ENCODE results near the gene HYOU1.
A peak's percentile ranks its signal among the peaks of the same experiment; 100 is the strongest.

The HYOU1 gene

GRCh38 chr11:119055901-119056300 is 1.1 kb downstream of the HYOU1 start:
- Histone ChIP-seq H3K4me1 (ENCODE audit: low read depth, poor library complexity, severe bottlenecking) (peaks cover 11% of the 10 kb centered on the region), H3K27me3 (ENCODE audit: insufficient read depth, low read depth) (no peaks in the 10 kb centered on the region), H3K4me3 (IDR thresholded peaks at IDR 0.05; ENCODE audit: insufficient read depth, low read depth, low read length) (no peak overlapping the region), H3K4me2 (peak overlapping the region; percentile 85), H3K27ac (peak overlapping the region; percentile 88; the same call in 1 of the 2 replicates), H4K20me1 (ENCODE audit: insufficient read depth) (no peaks in the 10 kb centered on the region), H2AFZ (ENCODE audit: low read depth) (no peak overlapping the region), H3K79me2 (ENCODE audit: insufficient read depth, low read depth) (peaks cover 16% of the 10 kb centered on the region; the same call in 1 of the 2 replicates), H3K9ac (peak overlapping the region; percentile 96; the same call in 1 of the 2 replicates), H3K36me3 (ENCODE audit: insufficient read depth) (no peaks in the 10 kb centered on the region)
- TF ChIP-seq CTCF (conservative IDR thresholded peaks at IDR 0.05; ENCODE audit: low read depth, low read length) = 0 out of 2 replicates have a peak, but pooled peaks have one; percentile 17

GRCh38 chr11:119054418-119054817 is 2.6 kb downstream of the HYOU1 start:
- H2AFZ ChIP-seq (ENCODE audit: low read depth) = no peak overlapping the region
- H4K20me1 ChIP-seq (ENCODE audit: insufficient read depth) = no peaks in the 10 kb centered on the region
- H3K27me3 ChIP-seq (ENCODE audit: insufficient read depth, low read depth) = no peaks in the 10 kb centered on the region
- no peak for TF ChIP-seq CTCF (conservative IDR thresholded peaks at IDR 0.05; ENCODE audit: low read depth, low read length)
- H3K36me3 ChIP-seq (ENCODE audit: insufficient read depth) = no peaks in the 10 kb centered on the region
- H3K27ac ChIP-seq = no peak overlapping the region
- H3K79me2 ChIP-seq (ENCODE audit: insufficient read depth, low read depth) = peaks cover 16% of the 10 kb centered on the region; the same call in 1 of the 2 replicates
- peaks cover 11% of the 10 kb centered on the region for H3K4me1 ChIP-seq (ENCODE audit: low read depth, poor library complexity, severe bottlenecking)
- no peak overlapping the region for H3K4me2 ChIP-seq
- no peak overlapping the region for H3K4me3 ChIP-seq (IDR thresholded peaks at IDR 0.05; ENCODE audit: insufficient read depth, low read depth, low read length)
- no peak overlapping the region for H3K9ac ChIP-seq

GRCh38 chr11:119052163-119052814 is 4.7 kb downstream of the HYOU1 start:
- Histone ChIP-seq H3K27ac (no peak overlapping the region), H3K9ac (no peak overlapping the region), H3K4me2 (no peak overlapping the region), H3K4me1 (ENCODE audit: low read depth, poor library complexity, severe bottlenecking) (peaks cover 7% of the 10 kb centered on the region), H4K20me1 (ENCODE audit: insufficient read depth) (no peaks in the 10 kb centered on the region), H3K27me3 (ENCODE audit: insufficient read depth, low read depth) (no peaks in the 10 kb centered on the region), H3K79me2 (ENCODE audit: insufficient read depth, low read depth) (peaks cover 16% of the 10 kb centered on the region; the same call in 1 of the 2 replicates), H3K4me3 (IDR thresholded peaks at IDR 0.05; ENCODE audit: insufficient read depth, low read depth, low read length) (no peak overlapping the region), H2AFZ (ENCODE audit: low read depth) (no peak overlapping the region), H3K36me3 (ENCODE audit: insufficient read depth) (no peaks in the 10 kb centered on the region)
- no peak for TF ChIP-seq CTCF (conservative IDR thresholded peaks at IDR 0.05; ENCODE audit: low read depth, low read length)

- TF ChIP-seq CTCF (conservative IDR thresholded peaks at IDR 0.05; ENCODE audit: low read depth, low read length) = no peak
- Histone ChIP-seq H3K36me3 (ENCODE audit: insufficient read depth) (no peaks in the 10 kb centered on the region), H3K4me2 (no peak overlapping the region), H3K79me2 (ENCODE audit: insufficient read depth, low read depth) (peaks cover 16% of the 10 kb centered on the region; the same call in 1 of the 2 replicates), H2AFZ (ENCODE audit: low read depth) (no peak overlapping the region), H3K27me3 (ENCODE audit: insufficient read depth, low read depth) (no peaks in the 10 kb centered on the region), H3K4me3 (IDR thresholded peaks at IDR 0.05; ENCODE audit: insufficient read depth, low read depth, low read length) (no peak overlapping the region), H3K9ac (no peak overlapping the region), H3K4me1 (ENCODE audit: low read depth, poor library complexity, severe bottlenecking) (peaks cover 7% of the 10 kb centered on the region), H3K27ac (no peak overlapping the region), H4K20me1 (ENCODE audit: insufficient read depth) (no peaks in the 10 kb centered on the region)
These were observed 5.4 kb downstream of the HYOU1 start for GRCh38 chr11:119051440-119052162.

All from KMS-11 (cell line).